Retina (tissue), 1 donor: ENCODE measurements around the gene UBE2F.
"Not testable (repeated sequence)": the region's sequence is repeated elsewhere in the genome, so short reads cannot be mapped to it uniquely, and the experiment has no call there.

ENCODE experiments used
- DNase-seq: peaks from one replicate; pipeline ENCODE4 v3.0.0-alpha.2; 2016

UBE2F gene

GRCh38 chr2:238022594-238023157 is 55.9 kb downstream of the UBE2F start:
- DNase-seq = no peak

- no peak for DNase-seq
These were observed 56.8 kb downstream of the UBE2F start for GRCh38 chr2:238023608-238024007.

- no peak for DNase-seq
These were observed 58.2 kb downstream of the UBE2F start for GRCh38 chr2:238024986-238025385.

- DNase-seq = no peak
These were observed 59.0 kb downstream of the UBE2F start for GRCh38 chr2:238025741-238026360.

GRCh38 chr2:238027058-238027457 is 60.2 kb downstream of the UBE2F start:
- DNase-seq = no peak

- DNase-seq = no peak
These were observed 61.0 kb downstream of the UBE2F start for GRCh38 chr2:238027591-238028415.

- no peak for DNase-seq
These were observed 63.0 kb downstream of the UBE2F start for GRCh38 chr2:238029853-238030252.

GRCh38 chr2:238030422-238031155 is 63.8 kb downstream of the UBE2F start:
- DNase-seq = no peak

GRCh38 chr2:238031751-238032150 is 64.9 kb downstream of the UBE2F start:
- no peak for DNase-seq

GRCh38 chr2:238032755-238033337 is 66.0 kb downstream of the UBE2F start:
- no peak for DNase-seq

- not testable (repeated sequence) for DNase-seq
These were observed 67.2 kb downstream of the UBE2F start for GRCh38 chr2:238033991-238034390.

GRCh38 chr2:238038203-238038602 is 71.4 kb downstream of the UBE2F start:
- DNase-seq = no peak

GRCh38 chr2:238039151-238039550 is 72.3 kb downstream of the UBE2F start:
- DNase-seq = no peak

GRCh38 chr2:238039985-238040384 is 73.2 kb downstream of the UBE2F start:
- DNase-seq = no peak

- no peak for DNase-seq
These were observed 74.1 kb downstream of the UBE2F start for GRCh38 chr2:238040918-238041317.

GRCh38 chr2:238042090-238042489 is 75.3 kb downstream of the UBE2F start:
- DNase-seq = no peak

- no peak for DNase-seq
These were observed 76.2 kb downstream of the UBE2F start for GRCh38 chr2:238042849-238043584.

GRCh38 chr2:238043851-238044250 is 77.0 kb downstream of the UBE2F start:
- no peak for DNase-seq

GRCh38 chr2:238045575-238045974 is 78.8 kb downstream of the UBE2F start:
- no peak for DNase-seq

GRCh38 chr2:238046725-238047270 is 80.0 kb downstream of the UBE2F start:
- DNase-seq = no peak

GRCh38 chr2:238053191-238053776 is 86.5 kb downstream of the UBE2F start:
- no peak for DNase-seq

- no peak for DNase-seq
These were observed 89.0 kb downstream of the UBE2F start for GRCh38 chr2:238055841-238056240.
